GM13977 (cell line): Measurements from ENCODE around the gene HRC.

Experiments
- DNase-seq: peaks from one replicate; pipeline ENCODE4 v3.0.0; 2012; ENCODE audit warnings: low spot score
- CTCF ChIP-seq: IDR thresholded peaks from 2 replicates; pipeline ENCODE4 v1.5.1; 2012; ENCODE audit warnings: mild to moderate bottlenecking, control low read depth; ENCODE audit not compliant: insufficient read depth; ENCODE audit errors: extremely low read depth, missing control alignments
- in situ Hi-C: fragments of 300-500 bp; cut with MboI; formaldehyde crosslinking; loops from one replicate; pipeline ENCODE4 v1.12.0; 2022; ENCODE audit warnings: low sequenced_read_pairs, low pct_unique_long_range_greater_than_20kb, mixed read lengths, inconsistent platforms; ENCODE audit not compliant: unreplicated experiment

The HRC gene

GRCh38 chr19:49161987-49162386, 6.8 kb upstream of the HRC start:
- in situ Hi-C loops, result no loop called here
- DNase-seq, result no peak
- no peak for TF ChIP-seq CTCF

- in situ Hi-C loops, result no loop called here
- TF ChIP-seq CTCF, result no peak
These were observed 5.4 kb upstream of the HRC start for GRCh38 chr19:49160450-49161189.

GRCh38 chr19:49157445-49158224, 2.4 kb upstream of the HRC start, which contains the start of gene TRPM4:
TRPM4 (plus strand) TSS chr19:49157792; CDS start chr19:49157867, 75 bp downstream.
- in situ Hi-C loops, result no loop called here
- no peak for DNase-seq
- no peak for TF ChIP-seq CTCF

More at GRCh38 chr19:49160450-49161189, 5.4 kb upstream of the HRC start:
- DNase-seq, result no peak

GRCh38 chr19:49155820-49156346, 687 bp upstream of the HRC start:
- no peak for TF ChIP-seq CTCF
- in situ Hi-C loops, result no loop called here
- no peak for DNase-seq

- DNase-seq, result no peak
- TF ChIP-seq CTCF, result no peak
- in situ Hi-C loops, result no loop called here
These were observed 917 bp downstream of the HRC start for GRCh38 chr19:49154279-49154678.

- no peak for TF ChIP-seq CTCF
- in situ Hi-C loops, result no loop called here
- DNase-seq, result no peak
These were observed 1.9 kb downstream of the HRC start for GRCh38 chr19:49153167-49153809.
